ENCODE results near the gene QRICH1.

Gene QRICH1

DNA sequence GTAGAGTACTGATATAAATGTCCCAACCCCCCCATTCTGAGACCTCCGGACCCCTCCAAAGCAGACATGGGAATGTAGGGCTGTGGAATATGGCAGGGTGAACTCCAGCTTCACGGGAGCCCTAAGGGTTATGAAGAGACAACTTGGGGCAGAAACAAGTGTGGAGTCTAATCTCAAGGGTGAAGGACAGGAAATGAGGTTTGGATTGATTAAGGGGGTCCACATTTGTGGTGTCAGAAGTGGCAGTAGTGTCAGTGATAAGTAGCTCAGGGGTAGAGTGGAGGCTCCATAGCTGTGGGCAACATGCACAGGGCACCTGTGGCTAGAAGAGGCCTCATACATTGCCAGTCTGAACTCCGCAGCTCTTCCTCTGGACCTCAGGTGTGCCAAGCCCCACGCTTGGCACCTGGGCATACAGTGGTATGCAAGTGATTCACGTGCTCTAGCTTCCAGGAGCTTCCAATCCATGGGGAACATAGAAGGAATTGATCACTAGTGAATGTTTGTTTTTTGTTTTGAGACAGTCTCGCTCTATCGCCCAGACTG, 108.0 kb downstream of the QRICH1 start:
- DNase-seq (ENCODE audit: low read depth): no peak
- no peak overlapping the region for H3K4me3 ChIP-seq (ENCODE audit: control insufficient read depth, low read depth, low read length)
- TF ChIP-seq, protein P1, sequence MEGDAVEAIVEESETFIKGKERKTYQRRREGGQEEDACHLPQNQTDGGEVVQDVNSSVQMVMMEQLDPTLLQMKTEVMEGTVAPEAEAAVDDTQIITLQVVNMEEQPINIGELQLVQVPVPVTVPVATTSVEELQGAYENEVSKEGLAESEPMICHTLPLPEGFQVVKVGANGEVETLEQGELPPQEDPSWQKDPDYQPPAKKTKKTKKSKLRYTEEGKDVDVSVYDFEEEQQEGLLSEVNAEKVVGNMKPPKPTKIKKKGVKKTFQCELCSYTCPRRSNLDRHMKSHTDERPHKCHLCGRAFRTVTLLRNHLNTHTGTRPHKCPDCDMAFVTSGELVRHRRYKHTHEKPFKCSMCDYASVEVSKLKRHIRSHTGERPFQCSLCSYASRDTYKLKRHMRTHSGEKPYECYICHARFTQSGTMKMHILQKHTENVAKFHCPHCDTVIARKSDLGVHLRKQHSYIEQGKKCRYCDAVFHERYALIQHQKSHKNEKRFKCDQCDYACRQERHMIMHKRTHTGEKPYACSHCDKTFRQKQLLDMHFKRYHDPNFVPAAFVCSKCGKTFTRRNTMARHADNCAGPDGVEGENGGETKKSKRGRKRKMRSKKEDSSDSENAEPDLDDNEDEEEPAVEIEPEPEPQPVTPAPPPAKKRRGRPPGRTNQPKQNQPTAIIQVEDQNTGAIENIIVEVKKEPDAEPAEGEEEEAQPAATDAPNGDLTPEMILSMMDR (IDR thresholded peaks at IDR 0.05; ENCODE audit: control insufficient read depth, insufficient read depth, low read depth, low read length, missing control alignments): no peak

DNA sequence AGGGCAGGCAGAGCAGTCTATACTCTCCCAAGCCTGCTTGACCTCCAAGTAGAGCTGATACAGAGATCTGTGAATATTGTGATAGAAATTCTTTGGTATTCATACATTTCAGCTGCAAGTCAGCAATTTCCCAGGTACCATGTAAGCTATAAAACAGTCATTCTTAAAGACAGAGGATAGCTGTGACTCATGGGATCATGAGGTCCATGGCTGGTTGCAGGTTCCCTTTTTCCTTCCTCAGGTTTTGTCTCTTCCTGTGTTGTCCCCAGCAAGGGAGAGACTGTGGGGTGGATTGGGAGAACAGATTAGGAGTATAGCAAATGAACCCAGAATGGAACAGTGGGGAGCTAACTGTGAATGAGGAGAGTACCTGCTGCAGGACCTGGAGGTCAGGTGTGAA, 109.2 kb downstream of the QRICH1 start:
- DNase-seq (ENCODE audit: low read depth): no peak
- TF ChIP-seq, protein P1 (IDR thresholded peaks at IDR 0.05; ENCODE audit: control insufficient read depth, insufficient read depth, low read depth, low read length, missing control alignments): no peak
- H3K4me3 ChIP-seq (ENCODE audit: control insufficient read depth, low read depth, low read length): no peak overlapping the region

DNA sequence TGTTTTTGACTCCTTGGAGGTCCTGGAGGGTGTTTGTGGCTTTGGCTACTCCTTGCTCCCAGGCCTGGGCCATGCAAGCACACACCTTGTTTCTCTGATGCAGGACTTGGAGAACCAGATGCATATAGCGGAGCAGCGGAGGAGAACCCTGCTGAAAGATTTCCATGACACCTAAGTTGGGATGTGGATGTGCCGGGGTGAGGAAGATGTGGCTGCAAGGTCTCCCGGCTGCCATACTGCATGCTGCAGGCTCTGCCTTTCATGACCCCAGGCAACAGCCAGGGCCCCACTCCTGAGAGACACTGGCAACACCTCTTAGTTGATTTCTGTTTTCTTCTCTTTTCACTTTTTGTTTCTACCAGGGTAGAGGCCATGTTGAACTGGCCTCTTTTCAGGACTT, 110.8 kb downstream of the QRICH1 start:
- TF ChIP-seq, protein P1 (IDR thresholded peaks at IDR 0.05; ENCODE audit: control insufficient read depth, insufficient read depth, low read depth, low read length, missing control alignments): no peak
- DNase-seq (ENCODE audit: low read depth): no peak
- no peak overlapping the region for H3K4me3 ChIP-seq (ENCODE audit: control insufficient read depth, low read depth, low read length)

DNA sequence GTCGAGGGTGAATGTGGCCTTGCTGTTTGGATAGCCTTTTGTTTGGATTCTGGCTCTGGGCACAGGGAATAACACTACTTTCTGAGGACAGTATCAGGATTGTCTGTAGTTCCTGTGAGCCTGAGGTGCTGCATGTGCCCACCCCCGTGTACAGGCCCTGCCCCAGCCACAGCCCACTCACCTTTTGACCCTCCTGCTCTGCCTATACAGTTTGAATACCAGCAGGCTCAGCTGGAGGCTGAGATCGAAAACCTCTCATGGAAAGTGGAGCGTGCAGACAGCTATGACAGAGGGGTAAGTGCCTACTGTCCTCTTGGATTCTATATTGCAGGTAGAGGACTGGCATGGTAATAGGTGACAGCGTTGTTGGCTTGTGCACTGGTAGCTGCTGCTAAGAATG, 111.2 kb downstream of the QRICH1 start:
- TF ChIP-seq, protein P1 (IDR thresholded peaks at IDR 0.05; ENCODE audit: control insufficient read depth, insufficient read depth, low read depth, low read length, missing control alignments): no peak
- no peak overlapping the region for H3K4me3 ChIP-seq (ENCODE audit: control insufficient read depth, low read depth, low read length)
- no peak for DNase-seq (ENCODE audit: low read depth)

DNA sequence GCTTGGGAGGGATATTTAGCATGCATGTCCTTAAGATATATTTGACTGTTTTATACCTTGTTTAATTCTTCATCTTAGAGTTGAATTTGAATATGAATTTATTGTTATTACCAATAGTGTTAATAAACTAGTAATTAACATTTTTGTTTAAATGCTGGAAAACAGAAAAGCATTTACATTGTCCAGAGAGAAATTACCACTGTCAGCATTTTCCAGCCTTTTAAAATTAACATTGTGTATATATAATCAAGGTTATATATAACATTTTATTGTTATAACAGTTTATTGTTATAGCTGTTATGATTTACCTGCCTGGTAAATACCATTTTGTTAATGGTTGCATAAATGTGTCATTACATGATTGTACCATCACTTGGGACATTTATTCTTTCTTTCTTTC, 111.9 kb downstream of the QRICH1 start:
- no peak overlapping the region for H3K4me3 ChIP-seq (ENCODE audit: control insufficient read depth, low read depth, low read length)
- DNase-seq (ENCODE audit: low read depth): no peak
- TF ChIP-seq, protein P1 (IDR thresholded peaks at IDR 0.05; ENCODE audit: control insufficient read depth, insufficient read depth, low read depth, low read length, missing control alignments): no peak

DNA sequence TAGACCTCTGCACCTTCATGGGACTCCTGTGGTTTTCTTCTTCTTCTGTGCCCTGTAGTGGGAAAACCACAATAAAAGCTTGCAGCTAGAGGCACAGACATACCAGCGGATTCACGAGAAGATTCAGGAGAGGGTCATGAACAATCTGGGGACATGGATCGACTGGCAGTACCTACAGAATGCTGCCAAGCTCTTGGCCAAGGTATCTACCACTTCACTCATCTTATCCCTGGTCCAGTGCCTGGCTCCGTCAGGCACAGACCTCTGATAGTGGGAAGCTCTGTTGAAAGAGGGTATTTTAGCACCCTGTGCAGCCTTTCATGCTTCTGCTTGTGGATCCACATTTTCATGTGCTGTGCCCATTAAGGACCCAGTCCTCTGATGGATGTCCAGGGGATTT, 113.6 kb downstream of the QRICH1 start:
- no peak for DNase-seq (ENCODE audit: low read depth)
- no peak overlapping the region for H3K4me3 ChIP-seq (ENCODE audit: control insufficient read depth, low read depth, low read length)
- TF ChIP-seq, protein P1 (IDR thresholded peaks at IDR 0.05; ENCODE audit: control insufficient read depth, insufficient read depth, low read depth, low read length, missing control alignments): no peak

All from AG09309 (cell line).